ENCODE measurements around the gene TAT.

Gene TAT

DNA sequence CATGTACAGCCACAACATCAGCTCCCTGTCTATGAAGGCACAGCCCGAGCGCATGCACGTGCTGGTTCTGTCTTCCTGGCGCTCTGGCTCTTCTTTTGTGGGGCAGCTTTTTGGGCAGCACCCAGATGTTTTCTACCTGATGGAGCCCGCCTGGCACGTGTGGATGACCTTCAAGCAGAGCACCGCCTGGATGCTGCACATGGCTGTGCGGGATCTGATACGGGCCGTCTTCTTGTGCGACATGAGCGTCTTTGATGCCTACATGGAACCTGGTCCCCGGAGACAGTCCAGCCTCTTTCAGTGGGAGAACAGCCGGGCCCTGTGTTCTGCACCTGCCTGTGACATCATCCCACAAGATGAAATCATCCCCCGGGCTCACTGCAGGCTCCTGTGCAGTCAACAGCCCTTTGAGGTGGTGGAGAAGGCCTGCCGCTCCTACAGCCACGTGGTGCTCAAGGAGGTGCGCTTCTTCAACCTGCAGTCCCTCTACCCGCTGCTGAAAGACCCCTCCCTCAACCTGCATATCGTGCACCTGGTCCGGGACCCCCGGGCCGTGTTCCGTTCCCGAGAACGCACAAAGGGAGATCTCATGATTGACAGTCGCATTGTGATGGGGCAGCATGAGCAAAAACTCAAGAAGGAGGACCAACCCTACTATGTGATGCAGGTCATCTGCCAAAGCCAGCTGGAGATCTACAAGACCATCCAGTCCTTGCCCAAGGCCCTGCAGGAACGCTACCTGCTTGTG lies 40.0 kb downstream of the TAT start:
- DNase-seq: no peak

GRCh38 chr16:71532366-71532765 lies 44.5 kb downstream of the TAT start:
- DNase-seq: no peak

GRCh38 chr16:71528863-71529262 lies 48.0 kb downstream of the TAT start:
- no peak for DNase-seq

- DNase-seq: no peak
Observed at GRCh38 chr16:71528257-71528656, 48.6 kb downstream of the TAT start.

- DNase-seq: no peak
Observed at GRCh38 chr16:71526111-71526631, 50.7 kb downstream of the TAT start, which contains the start of gene CHST4. TSS of gene CHST4 (plus strand) at chr16:71526426. CDS start at chr16:71536678, 10,252 bp downstream.

- no peak for DNase-seq
Observed at GRCh38 chr16:71524566-71525553, 52.0 kb downstream of the TAT start.

- no peak for DNase-seq
Observed at GRCh38 chr16:71520550-71520949, 56.3 kb downstream of the TAT start.

All from NCI-H446 (cell line).